ACHN (cell line): Measurements from ENCODE around the gene CELF3.

Source experiments
- DNase-seq: peaks from one replicate; pipeline ENCODE4 v3.0.0-alpha.2; 2015
- in situ Hi-C: cut with HindIII; loops from 2 replicates; pipeline ENCODE4 v1.10.0; 2017; ENCODE audit warnings: low sequenced_read_pairs, low pct_ligation_motif_present, low pct_unique_long_range_greater_than_20kb

Gene CELF3

GRCh38 chr1:151721788-151722510 is 5.3 kb upstream of the CELF3 start:
- no peak for DNase-seq
- in situ Hi-C loops = no loop called here

DNA sequence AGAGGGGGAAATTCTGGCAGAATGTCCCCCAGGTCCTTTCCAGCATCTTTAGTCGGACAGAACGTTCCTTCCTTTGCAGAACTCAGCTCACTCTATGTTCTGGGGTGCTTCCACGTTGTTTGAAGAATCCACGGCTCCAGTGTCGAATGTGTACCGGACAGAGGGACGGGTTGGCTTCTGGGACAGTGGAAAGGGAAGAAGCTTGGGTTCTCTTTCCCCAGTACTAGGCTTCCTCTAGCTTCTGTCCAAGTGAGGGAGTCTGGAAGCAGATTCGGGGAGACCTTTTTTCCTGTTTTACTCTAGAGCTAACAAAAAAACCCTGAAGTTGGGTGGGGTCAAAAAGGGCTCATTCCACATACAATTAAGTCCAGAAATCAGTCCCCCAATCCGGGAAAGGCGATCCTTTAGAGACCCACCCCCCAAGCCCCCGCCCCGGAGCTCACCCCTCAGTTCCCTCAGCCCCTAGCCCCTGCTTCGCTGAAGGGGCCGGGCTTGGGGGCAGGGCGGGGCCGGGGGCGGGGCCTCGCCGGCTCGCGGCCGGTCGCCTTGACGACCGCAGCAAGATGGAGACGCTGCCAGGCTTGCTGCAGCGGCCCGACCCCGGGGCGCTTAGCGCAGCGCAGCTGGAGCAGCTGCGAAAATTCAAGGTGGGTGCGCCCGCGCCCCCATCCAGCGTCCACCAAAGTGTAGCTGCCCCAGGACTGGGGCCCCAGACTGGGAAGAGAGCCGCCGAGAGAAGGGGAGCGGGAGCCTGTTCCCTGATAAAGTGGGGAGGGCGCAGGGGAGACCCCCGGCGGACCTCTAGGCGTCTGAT is 4.6 kb upstream of the CELF3 start, which contains the start of gene RIIAD1:
TSS of gene RIIAD1 (plus strand) at position 549 of the 814 bp plus-strand sequence. CDS start at position 564, 15 bp downstream.
- DNase-seq = peak; percentile 13
- in situ Hi-C loops = no loop called here

DNA sequence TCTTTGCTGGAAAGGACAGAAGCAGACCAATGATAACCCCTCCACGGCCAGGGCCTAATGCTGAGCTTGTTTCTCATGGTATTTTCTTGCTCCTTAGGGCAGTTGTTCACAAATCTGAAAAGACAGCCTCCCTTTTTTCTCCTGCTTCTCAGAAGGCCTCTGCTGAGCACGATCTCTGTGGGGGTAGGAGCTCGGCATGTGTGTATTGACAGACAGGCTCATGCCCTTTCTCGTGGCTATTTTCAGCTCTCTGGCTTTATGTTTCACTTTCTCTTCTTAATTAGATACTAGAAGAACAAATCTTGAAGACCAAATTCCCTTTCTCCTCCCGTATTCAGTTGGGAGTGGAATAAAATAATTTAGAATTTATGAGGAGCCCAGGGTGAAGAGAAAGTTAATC is 4.0 kb upstream of the CELF3 start:
- DNase-seq = no peak
- in situ Hi-C loops = no loop called here

- in situ Hi-C loops = no loop called here
- no peak for DNase-seq
Measured at GRCh38 chr1:151720125-151720524, 3.5 kb upstream of the CELF3 start.

- in situ Hi-C loops = no loop called here
- DNase-seq = no peak
Measured at GRCh38 chr1:151718666-151719065, 2.1 kb upstream of the CELF3 start.

- in situ Hi-C loops = no loop called here
- no peak for DNase-seq
Measured at GRCh38 chr1:151718011-151718431, 1.4 kb upstream of the CELF3 start.

GRCh38 chr1:151716405-151716762 is 219 bp downstream of the CELF3 start:
- in situ Hi-C loops = no loop called here
- DNase-seq = no peak

DNA sequence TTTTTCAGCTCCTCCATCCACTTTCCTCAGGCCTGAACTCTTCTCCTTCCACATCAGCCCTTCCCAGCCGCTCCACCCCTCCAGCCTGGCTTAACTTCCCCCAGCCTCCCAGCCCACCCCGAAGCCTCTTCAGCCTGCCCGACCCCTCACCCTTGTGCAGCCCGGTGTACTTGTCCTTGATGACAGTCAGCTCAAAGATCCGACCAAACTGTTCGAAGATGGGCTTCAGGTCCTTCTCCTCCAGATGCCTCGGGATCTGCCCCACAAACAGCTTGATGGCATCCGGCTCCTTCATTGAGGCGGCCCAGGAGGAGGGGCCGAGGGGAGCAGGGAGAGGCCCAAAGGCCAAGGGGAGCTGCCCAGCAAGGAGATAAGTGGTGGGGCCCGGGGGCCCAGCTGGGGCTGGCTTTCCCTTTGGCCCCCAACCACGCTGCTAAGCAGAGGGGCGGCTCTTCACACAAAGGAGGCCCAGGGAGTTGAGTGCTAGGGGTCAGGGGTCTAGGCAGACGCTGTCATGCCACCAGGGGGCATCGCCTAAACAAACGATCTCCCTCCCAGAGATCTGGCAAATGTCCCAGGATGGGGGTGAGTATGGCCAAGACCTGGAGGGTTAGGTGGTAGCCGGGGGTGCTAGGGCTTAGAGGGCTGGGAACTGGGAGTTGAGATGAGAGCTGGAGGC is 738 bp downstream of the CELF3 start:
- DNase-seq = no peak

GRCh38 chr1:151714820-151715725 is 1.5 kb downstream of the CELF3 start:
- in situ Hi-C loops = no loop called here
- DNase-seq = no peak

More for the DNA sequence above, 738 bp downstream of the CELF3 start:
- in situ Hi-C loops = no loop called here

DNA sequence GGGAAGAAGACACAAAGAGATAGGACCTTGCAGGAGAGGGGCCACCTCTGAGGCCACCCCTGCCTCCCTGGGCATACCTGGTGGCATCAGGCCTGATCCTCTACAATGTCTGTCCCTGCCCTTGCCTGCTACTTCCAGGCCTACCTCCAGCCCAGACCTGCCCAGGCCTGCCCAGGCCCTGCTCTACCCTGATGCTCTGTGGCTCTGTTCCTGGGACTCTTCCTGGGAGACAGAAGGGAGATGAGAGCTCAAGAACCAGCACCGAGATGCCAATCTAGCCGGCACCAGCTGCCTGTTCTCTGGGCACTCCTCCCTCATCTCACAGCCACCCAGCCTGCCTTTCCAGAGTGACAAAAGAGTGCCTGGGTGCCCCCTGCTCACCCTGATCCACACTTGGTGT is 2.7 kb downstream of the CELF3 start:
- in situ Hi-C loops = no loop called here
- no peak for DNase-seq

- DNase-seq = no peak
- in situ Hi-C loops = no loop called here
Measured at GRCh38 chr1:151713044-151713443, 3.6 kb downstream of the CELF3 start.

DNA sequence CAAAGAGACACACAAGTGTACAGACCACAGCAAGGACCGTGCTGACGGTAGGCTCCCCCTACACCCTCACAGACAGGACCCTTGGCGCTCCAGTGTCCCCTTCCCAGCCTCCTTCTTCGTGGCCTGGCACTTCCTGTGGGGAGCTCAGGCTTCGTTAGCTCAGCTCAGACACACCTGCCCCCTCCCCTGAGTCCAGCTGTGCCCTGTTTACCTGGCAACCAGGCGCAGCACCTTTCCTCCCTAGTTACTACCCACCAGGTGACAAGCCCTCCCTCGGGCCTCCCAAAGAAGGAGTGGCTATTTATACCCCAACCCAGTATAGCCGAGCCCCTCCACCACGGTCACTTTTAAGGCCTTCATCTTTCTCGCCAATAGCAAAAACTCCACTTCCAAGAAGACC is 4.7 kb downstream of the CELF3 start:
- DNase-seq = no peak
- in situ Hi-C loops = no loop called here

- in situ Hi-C loops = no loop called here
Measured at GRCh38 chr1:151711044-151711800, 5.4 kb downstream of the CELF3 start.

DNA sequence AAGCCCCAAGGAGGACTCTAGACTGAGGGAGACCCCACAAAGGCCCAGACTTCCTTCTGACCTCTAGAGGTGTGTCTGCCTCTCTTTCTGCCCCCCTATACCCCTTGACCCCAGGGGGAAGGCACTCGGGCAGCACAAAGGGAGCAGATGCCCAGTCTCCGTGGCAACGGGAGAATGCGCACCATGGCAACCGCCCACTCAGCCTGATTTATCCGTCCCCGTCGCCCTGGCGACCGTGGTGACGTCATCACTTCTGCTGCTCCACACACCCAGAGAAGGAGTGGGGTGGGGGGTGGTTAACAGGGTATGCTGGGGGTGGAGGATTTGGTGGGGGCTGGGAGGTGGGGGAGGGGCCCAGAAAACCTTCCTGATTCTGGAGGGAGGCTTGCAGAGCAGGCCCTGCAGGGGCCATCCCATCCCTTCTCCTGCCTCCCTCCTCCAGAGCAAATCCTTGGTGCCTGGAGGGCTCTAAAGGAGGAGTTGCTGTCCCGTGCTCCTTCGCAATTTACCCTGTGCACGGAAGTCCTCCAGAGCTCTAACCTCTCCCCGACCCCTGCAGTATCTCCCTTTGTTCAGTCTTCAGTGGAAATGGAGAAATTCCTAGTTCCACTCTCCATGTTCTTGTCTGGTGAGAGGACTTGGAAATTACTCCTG is 6.3 kb downstream of the CELF3 start:
- no peak for DNase-seq
- in situ Hi-C loops = no loop called here

More at GRCh38 chr1:151711044-151711800, 5.4 kb downstream of the CELF3 start:
- DNase-seq = no peak

- DNase-seq = no peak
- in situ Hi-C loops = no loop called here
Measured at GRCh38 chr1:151708891-151709290, 7.7 kb downstream of the CELF3 start.

DNA sequence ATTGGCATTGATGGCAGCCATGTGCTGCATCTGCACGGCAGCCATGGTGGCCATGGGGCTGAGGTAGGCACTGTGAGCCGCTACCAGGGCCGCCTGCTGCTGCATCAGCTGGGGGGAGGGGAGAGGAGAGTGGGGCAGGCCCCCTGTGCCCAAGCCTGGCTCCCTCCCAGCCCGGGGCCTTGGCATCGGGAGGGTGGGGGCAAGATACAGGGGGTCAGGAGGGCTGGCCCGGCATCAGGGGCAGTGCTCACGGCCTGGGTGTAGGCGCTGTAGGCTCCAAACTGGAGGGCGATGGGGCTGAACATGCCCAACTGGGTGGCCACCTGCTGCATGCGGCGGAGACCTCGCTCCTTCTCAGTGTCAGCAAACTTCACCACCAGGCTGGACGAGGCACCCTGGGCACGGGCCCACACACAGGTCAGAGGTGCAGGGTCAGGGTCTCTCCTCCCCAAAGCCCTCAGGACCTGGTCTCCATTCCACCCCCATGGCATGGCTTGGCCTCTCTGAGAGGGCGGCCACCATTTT is 9.0 kb downstream of the CELF3 start:
- in situ Hi-C loops = no loop called here
- no peak for DNase-seq
